GM19025 (cell line): ENCODE results near the gene DAND5.

ENCODE experiments used
- ATAC-seq: cut with Tn5 transposase; IDR thresholded peaks from one replicate; pipeline ENCODE4 v1.9.1; 2021; ENCODE audit warnings: mild to moderate bottlenecking, low read depth, moderate library complexity; ENCODE audit not compliant: unreplicated experiment

The DAND5 gene

GRCh38 chr19:13007292-13008045, 38.1 kb downstream of the DAND5 start:
- ATAC-seq, result no peak

- ATAC-seq, result no peak
Observed at GRCh38 chr19:13008926-13009787, 39.8 kb downstream of the DAND5 start.

- no peak for ATAC-seq
Observed at GRCh38 chr19:13010038-13010991, 40.9 kb downstream of the DAND5 start.

- no peak for ATAC-seq
Observed at GRCh38 chr19:13010992-13011652, 41.7 kb downstream of the DAND5 start.

GRCh38 chr19:13011653-13012389, 42.4 kb downstream of the DAND5 start:
- no peak for ATAC-seq

- ATAC-seq, result no peak
Observed at GRCh38 chr19:13012390-13012689, 43.0 kb downstream of the DAND5 start.

GRCh38 chr19:13012690-13013608, 43.6 kb downstream of the DAND5 start:
- ATAC-seq, result no peak

- no peak for ATAC-seq
Observed at GRCh38 chr19:13013649-13014048, 44.3 kb downstream of the DAND5 start.

- no peak for ATAC-seq
Observed at GRCh38 chr19:13014101-13014920, 44.9 kb downstream of the DAND5 start.

GRCh38 chr19:13014921-13015280, 45.5 kb downstream of the DAND5 start:
- ATAC-seq, result no peak

- no peak for ATAC-seq
Observed at GRCh38 chr19:13015361-13016223, 46.2 kb downstream of the DAND5 start.

GRCh38 chr19:13016245-13016627, 46.9 kb downstream of the DAND5 start:
- no peak for ATAC-seq

- ATAC-seq, result no peak
Observed at GRCh38 chr19:13016628-13017305, 47.4 kb downstream of the DAND5 start.

GRCh38 chr19:13017306-13018034, 48.1 kb downstream of the DAND5 start:
- ATAC-seq, result no peak

- no peak for ATAC-seq
Observed at GRCh38 chr19:13018035-13018914, 48.9 kb downstream of the DAND5 start.
